ENCODE data around the gene ARMH4. TPM values are rescaled to one million over a fixed set of nuclear protein-coding genes. Genes with fewer than 3 reads are reported as not detected.

The ARMH4 gene
- total RNA-seq, 1 experiment from 2014 or later: 42.6 TPM

GRCh38 chr14:58121530-58122186 is 30.4 kb downstream of the ARMH4 start:
- Histone ChIP-seq H3T11ph (ENCODE audit: low read length) (no peak overlapping the region), H3K27me3 (ENCODE audit: insufficient read depth, low read length) (no peaks in the 10 kb centered on the region), H2BK120ac (ENCODE audit: low read depth, low read length, poor library complexity, severe bottlenecking) (no peak overlapping the region), H3K56ac (ENCODE audit: insufficient read length, low read depth, low read length) (no peak overlapping the region), H4K91ac (ENCODE audit: insufficient read length, low read depth, low read length) (no peak overlapping the region), H4K8ac (replicated peaks; ENCODE audit: insufficient read length, low read depth, low read length) (no peak overlapping the region), H2AK5ac (ENCODE audit: insufficient read length, low read length) (no peak overlapping the region), H3K4ac (ENCODE audit: low read depth, low read length) (no peak overlapping the region), H3K18ac (ENCODE audit: insufficient read length, low read depth, low read length) (no peak overlapping the region), H3K9me3 (ENCODE audit: control insufficient read depth, low read depth, low read length) (no peaks in the 10 kb centered on the region), H3K4me1 (ENCODE audit: insufficient read depth, low read length) (no peaks in the 10 kb centered on the region), H3K23me2 (ENCODE audit: insufficient read length, low read depth, low read length, poor library complexity, severe bottlenecking) (no peaks in the 10 kb centered on the region), H2BK15ac (ENCODE audit: low read depth, low read length) (no peak overlapping the region), H3K79me1 (ENCODE audit: insufficient read depth, low read depth, low read length, poor library complexity, severe bottlenecking) (no peaks in the 10 kb centered on the region), H3K9ac (ENCODE audit: extremely low read depth, insufficient read length, low read length) (no peak overlapping the region), H2BK5ac (ENCODE audit: insufficient read length, low read length) (no peak overlapping the region), H2BK20ac (ENCODE audit: low read depth, low read length, poor library complexity, severe bottlenecking) (no peak overlapping the region), H2AFZ (ENCODE audit: low read length) (no peak overlapping the region), H4K20me1 (ENCODE audit: control insufficient read depth, insufficient read depth, insufficient read length) (no peaks in the 10 kb centered on the region), H3K79me2 (ENCODE audit: insufficient read depth, low read length) (no peaks in the 10 kb centered on the region), H3K14ac (ENCODE audit: insufficient read depth, low read length) (no peak overlapping the region), H3K4me2 (ENCODE audit: insufficient read depth, insufficient read length, low read length) (no peak overlapping the region), H2BK12ac (ENCODE audit: insufficient read length, low read depth, low read length) (no peak overlapping the region), H4K5ac (ENCODE audit: insufficient read length, low read depth, low read length) (no peak overlapping the region), H3K27ac (ENCODE audit: insufficient read length, low read depth, low read length) (no peak overlapping the region), H3K23ac (ENCODE audit: insufficient read length, low read depth, low read length) (no peak overlapping the region)
- Mint-ChIP-seq H3K36me3 (ENCODE audit: insufficient read depth in 1 of 3, low read depth in 3 of 3) (peaks cover 17 to 23% (median 21%) of the 10 kb centered on the region in 3 experiments), H3K9me3 (peaks cover 11 to 16% of the 10 kb centered on the region in 2 experiments), H3K27ac (no peak overlapping the region), H3K27me3 (ENCODE audit: low read depth) (no peaks in the 10 kb centered on the region; the same call in 1 of the 2 replicates), H3K4me3 (no peak overlapping the region), H3K4me1 (peaks cover 7 to 9% of the 10 kb centered on the region in 2 experiments)
- no peak for DNase-seq
- no CpG with 5 or more reads among the region's 5 CpGs for WGBS (ENCODE audit: extremely low coverage, insufficient read length, low lambda C conversion rate)
- no peak for TF ChIP-seq CTCF (conservative IDR thresholded peaks at IDR 0.05)

All from H9 (cell line).